Measurements from ENCODE around the gene CDK5RAP2. TPM values are rescaled to one million over a fixed set of nuclear protein-coding genes. Genes with fewer than 3 reads are reported as not detected.
A peak's percentile ranks its signal among the peaks of the same experiment; 100 is the strongest.

Gene CDK5RAP2
- total and polyA plus RNA-seq, 2 experiments from 2014 or later, result 52.6 to 77.0 TPM

DNA sequence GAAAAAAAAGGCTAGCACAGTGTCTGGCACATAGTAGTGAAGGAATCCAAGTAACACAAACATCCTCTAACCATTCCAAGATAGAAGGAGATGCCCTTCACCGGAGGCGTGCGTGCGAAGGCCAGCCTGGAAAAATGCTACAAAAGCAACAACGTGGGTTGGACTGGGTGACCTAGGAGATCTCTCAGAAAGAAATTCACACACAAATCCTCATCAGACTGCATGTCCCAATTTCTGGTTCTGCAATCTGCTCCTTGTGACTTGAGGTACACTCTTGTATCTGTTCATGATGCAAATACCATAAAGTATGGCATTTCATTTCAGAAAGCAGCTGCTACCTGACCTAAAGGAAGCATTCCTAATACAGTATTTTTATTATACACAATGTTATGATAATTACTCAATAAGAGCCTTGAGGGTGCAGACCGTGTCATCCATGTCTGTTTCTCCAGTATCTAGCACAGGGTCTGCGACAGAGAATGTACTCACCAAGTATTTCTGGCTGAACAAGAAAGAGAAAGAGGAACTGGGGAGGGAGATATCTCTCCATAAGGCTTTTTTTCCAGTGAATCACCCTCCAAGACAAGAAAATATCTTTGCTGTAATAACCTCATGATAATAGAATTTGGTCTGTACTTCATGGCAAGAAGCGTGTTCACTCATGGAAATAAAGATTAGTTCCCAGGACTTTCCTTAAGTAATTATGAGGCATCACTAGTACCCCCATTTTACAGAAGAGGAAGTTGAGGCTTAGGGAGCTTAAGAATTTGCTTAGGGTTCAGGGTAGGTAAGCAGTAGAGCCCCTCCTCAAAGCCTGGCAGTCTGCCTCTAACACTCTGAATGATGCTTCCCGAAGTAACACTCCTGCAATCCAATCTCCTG is 138.3 kb downstream of the CDK5RAP2 start:
- H3K9ac ChIP-seq, result 0 out of 2 replicates have a peak overlapping the region, but pooled peaks have one; percentile 9
- peaks cover 10% of the 10 kb centered on the region for H3K79me2 ChIP-seq (ENCODE audit: insufficient read depth)
- in situ Hi-C loops (cut with MboI), result no loop called here
- H3K36me3 ChIP-seq (ENCODE audit: low read depth), result peaks cover 24% of the 10 kb centered on the region; the same call in 1 of the 2 replicates
- TF ChIP-seq EZH2 (IDR thresholded peaks at IDR 0.05; ENCODE audit: insufficient read depth, poor library complexity, severe bottlenecking) (no peak), EZH2phosphoT487 (IDR thresholded peaks at IDR 0.05; ENCODE audit: insufficient read depth, low read depth) (no peak)
- no peaks in the 10 kb centered on the region for H3K27me3 ChIP-seq (replicated peaks; ENCODE audit: insufficient read depth)
- H2AFZ ChIP-seq, result no peak overlapping the region
- H3K27ac ChIP-seq, result peak overlapping the region; percentile 80
- H3F3A ChIP-seq (ENCODE audit: insufficient read depth), result peaks cover 35% of the 10 kb centered on the region
- peak; percentile 88 for DNase-seq
- H3K4me2 ChIP-seq (ENCODE audit: unreplicated experiment), result peak overlapping the region; percentile 40
- H3K9me2 ChIP-seq (ENCODE audit: insufficient read depth), result no peaks in the 10 kb centered on the region
- no peaks in the 10 kb centered on the region for H4K20me1 ChIP-seq (ENCODE audit: insufficient read depth)
- peaks cover 33% of the 10 kb centered on the region for H3K4me1 ChIP-seq (ENCODE audit: insufficient read depth)
- no peaks in the 10 kb centered on the region for H3K9me3 ChIP-seq (ENCODE audit: low read depth)
- WGBS, 2 experiments (ENCODE audit: low coverage in 1 of 2, low lambda C conversion rate in 2 of 2, missing lambda C conversion rate in 2 of 2), result 71 to 72% methylated on average over 9 of the region's 9 CpGs
- no peak overlapping the region for H3K4me3 ChIP-seq

DNA sequence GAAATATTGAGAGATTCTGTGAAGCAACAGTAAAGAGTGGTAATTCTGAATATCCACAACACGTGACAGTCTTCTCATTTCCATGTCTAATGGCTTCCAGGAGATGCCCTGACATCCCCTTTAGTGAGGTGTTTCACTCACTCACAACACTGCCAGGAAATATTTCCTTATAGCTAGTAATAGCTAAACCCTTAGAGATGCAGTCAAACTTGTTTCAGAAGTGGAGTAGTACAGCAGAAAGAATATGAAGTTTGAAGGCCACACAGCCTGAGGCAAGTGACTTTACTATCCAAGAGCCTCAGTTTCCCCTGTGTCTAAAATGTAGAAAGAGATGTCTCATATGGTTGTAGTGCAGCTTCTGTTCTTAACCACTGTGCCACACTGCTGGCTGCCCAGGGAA is 139.2 kb downstream of the CDK5RAP2 start:
- in situ Hi-C loops (cut with MboI), result no loop called here
- no peak overlapping the region for H3K4me3 ChIP-seq
- 0 out of 2 replicates have a peak overlapping the region, but pooled peaks have one; percentile 9 for H3K9ac ChIP-seq
- no peaks in the 10 kb centered on the region for H4K20me1 ChIP-seq (ENCODE audit: insufficient read depth)
- H3K36me3 ChIP-seq (ENCODE audit: low read depth), result peaks cover 26% of the 10 kb centered on the region; the same call in 1 of the 2 replicates
- 93 to 100% methylated on average over 1 of the region's 1 CpG for WGBS, 2 experiments (ENCODE audit: low coverage in 1 of 2, low lambda C conversion rate in 2 of 2, missing lambda C conversion rate in 2 of 2)
- TF ChIP-seq EZH2phosphoT487 (IDR thresholded peaks at IDR 0.05; ENCODE audit: insufficient read depth, low read depth), result no peak
- TF ChIP-seq EZH2 (IDR thresholded peaks at IDR 0.05; ENCODE audit: insufficient read depth, poor library complexity, severe bottlenecking), result no peak
- H3K27me3 ChIP-seq (replicated peaks; ENCODE audit: insufficient read depth), result no peaks in the 10 kb centered on the region
- no peaks in the 10 kb centered on the region for H3K9me2 ChIP-seq (ENCODE audit: insufficient read depth)
- DNase-seq, result no peak
- no peaks in the 10 kb centered on the region for H3K9me3 ChIP-seq (ENCODE audit: low read depth)
- no peak overlapping the region for H3K4me2 ChIP-seq (ENCODE audit: unreplicated experiment)
- H3K27ac ChIP-seq, result peak overlapping the region; percentile 80
- peaks cover 39% of the 10 kb centered on the region for H3F3A ChIP-seq (ENCODE audit: insufficient read depth)
- H3K4me1 ChIP-seq (ENCODE audit: insufficient read depth), result peaks cover 37% of the 10 kb centered on the region
- peaks cover 10% of the 10 kb centered on the region for H3K79me2 ChIP-seq (ENCODE audit: insufficient read depth)
- no peak overlapping the region for H2AFZ ChIP-seq

DNA sequence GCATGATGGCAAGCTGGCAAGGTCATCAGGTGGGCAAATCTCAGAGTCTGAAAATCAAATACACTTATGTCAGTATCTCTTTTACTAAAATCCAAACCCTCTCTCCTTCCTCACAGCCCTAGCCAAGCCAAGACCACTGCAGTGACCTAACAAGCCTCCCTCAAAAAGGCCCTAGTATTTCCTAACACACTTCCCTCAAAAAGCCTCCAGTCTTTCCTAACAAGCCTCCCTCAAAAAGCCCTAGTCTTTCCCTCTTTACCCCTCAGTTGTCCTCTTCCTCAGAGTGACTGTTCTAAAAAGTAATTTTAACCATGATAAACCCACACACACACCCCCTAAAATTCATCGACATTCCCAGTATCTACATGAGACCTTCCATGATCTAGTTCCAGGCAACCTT is 140.0 kb downstream of the CDK5RAP2 start:
- Histone ChIP-seq H3K27me3 (replicated peaks; ENCODE audit: insufficient read depth) (no peaks in the 10 kb centered on the region), H4K20me1 (ENCODE audit: insufficient read depth) (no peaks in the 10 kb centered on the region), H3K36me3 (ENCODE audit: low read depth) (peaks cover 26% of the 10 kb centered on the region; the same call in 1 of the 2 replicates), H3K4me1 (ENCODE audit: insufficient read depth) (peaks cover 45% of the 10 kb centered on the region), H3K4me2 (ENCODE audit: unreplicated experiment) (no peak overlapping the region), H3K4me3 (no peak overlapping the region), H3K27ac (no peak overlapping the region), H2AFZ (no peak overlapping the region), H3F3A (ENCODE audit: insufficient read depth) (peaks cover 47% of the 10 kb centered on the region), H3K79me2 (ENCODE audit: insufficient read depth) (peaks cover 10% of the 10 kb centered on the region), H3K9me3 (ENCODE audit: low read depth) (no peaks in the 10 kb centered on the region), H3K9me2 (ENCODE audit: insufficient read depth) (no peaks in the 10 kb centered on the region), H3K9ac (no peak overlapping the region)
- in situ Hi-C loops (cut with MboI), result no loop called here
- no peak for TF ChIP-seq EZH2phosphoT487 (IDR thresholded peaks at IDR 0.05; ENCODE audit: insufficient read depth, low read depth)
- no peak for TF ChIP-seq EZH2 (IDR thresholded peaks at IDR 0.05; ENCODE audit: insufficient read depth, poor library complexity, severe bottlenecking)
- WGBS, 2 experiments (ENCODE audit: low coverage in 1 of 2, low lambda C conversion rate in 2 of 2, missing lambda C conversion rate in 2 of 2), result 100% methylated on average over 1 of the region's 1 CpG
- DNase-seq, result no peak

DNA sequence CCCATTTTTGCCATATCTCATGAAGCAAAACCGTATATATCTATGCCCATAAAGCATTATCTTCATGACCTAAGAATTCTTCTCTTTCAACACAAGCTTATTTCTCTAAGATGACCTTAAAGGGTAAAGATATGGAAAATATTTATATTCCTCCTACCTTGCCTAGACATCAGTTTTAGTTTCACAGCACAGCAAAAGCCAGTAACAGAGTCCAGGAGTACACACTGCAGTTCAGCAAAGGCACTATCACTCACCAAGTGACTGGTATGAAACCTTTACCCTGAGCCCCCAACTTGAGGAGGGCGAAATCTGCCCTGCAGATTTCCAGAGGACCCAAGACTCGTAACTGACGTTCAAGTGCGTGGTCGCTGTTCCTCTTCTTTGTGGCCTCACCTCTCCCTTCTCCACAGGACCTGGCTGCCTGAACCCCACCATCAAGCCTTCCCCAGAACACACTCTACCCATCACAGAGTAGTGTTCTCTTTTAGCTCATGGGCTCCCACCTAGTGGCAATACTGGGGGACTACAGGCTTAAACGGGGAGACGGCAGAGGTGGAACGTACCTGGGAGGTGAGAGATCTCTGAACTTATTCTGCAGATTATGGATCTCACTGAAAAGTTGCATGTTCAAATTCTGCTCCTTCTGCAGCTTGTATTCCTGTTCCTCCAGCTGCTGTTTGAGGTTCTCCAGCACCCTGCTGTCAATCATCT is 141.0 kb downstream of the CDK5RAP2 start:
- in situ Hi-C loops (cut with MboI), result no loop called here
- Histone ChIP-seq H3K36me3 (ENCODE audit: low read depth) (peaks cover 26% of the 10 kb centered on the region; the same call in 1 of the 2 replicates), H3K27me3 (replicated peaks; ENCODE audit: insufficient read depth) (no peaks in the 10 kb centered on the region), H3K4me3 (no peak overlapping the region), H3K9me2 (ENCODE audit: insufficient read depth) (no peaks in the 10 kb centered on the region), H3K4me2 (ENCODE audit: unreplicated experiment) (no peak overlapping the region), H3K27ac (no peak overlapping the region), H4K20me1 (ENCODE audit: insufficient read depth) (no peaks in the 10 kb centered on the region), H3K9ac (no peak overlapping the region), H3F3A (ENCODE audit: insufficient read depth) (peaks cover 49% of the 10 kb centered on the region), H3K4me1 (ENCODE audit: insufficient read depth) (peaks cover 50% of the 10 kb centered on the region), H3K79me2 (ENCODE audit: insufficient read depth) (peaks cover 10% of the 10 kb centered on the region), H2AFZ (no peak overlapping the region), H3K9me3 (ENCODE audit: low read depth) (no peaks in the 10 kb centered on the region)
- peak; percentile 33 for DNase-seq
- 84% methylated on average over 9 of the region's 9 CpGs for WGBS, 2 experiments (ENCODE audit: low coverage in 1 of 2, low lambda C conversion rate in 2 of 2, missing lambda C conversion rate in 2 of 2)
- no peak for TF ChIP-seq EZH2 (IDR thresholded peaks at IDR 0.05; ENCODE audit: insufficient read depth, poor library complexity, severe bottlenecking)
- no peak for TF ChIP-seq EZH2phosphoT487 (IDR thresholded peaks at IDR 0.05; ENCODE audit: insufficient read depth, low read depth)
